IMR-90 (cell line): Measurements from ENCODE around the gene IFRD1. TPM values are rescaled to one million over a fixed set of nuclear protein-coding genes. Genes with fewer than 3 reads are reported as not detected.

ENCODE experiments used
- ATAC-seq: fragments of 200-7000 bp; cut with Tn5 transposase; 2 replicates; pipeline ENCODE4 v1.9.1; 2020; ENCODE audit warnings: low read depth, mild to moderate bottlenecking, moderate library complexity
- BruUV-seq: library from RNA; stranded (reverse); fragments of 400-500 nt; replicated peaks from 2 replicates; lab custom pipeline; 2021; lab: Mats Ljungman, UMichigan
- CTCF ChIA-PET: fragments of 300-600 bp; formaldehyde crosslinking; extraction: SDS; loops from one replicate; lab custom pipeline; 2021; ENCODE audit warnings: antibody characterized with exemption; lab: Yijun Ruan, JAX
- POLR2A ChIA-PET: fragments of 300-600 bp; sonication (Branson Sonifier 250); formaldehyde crosslinking; loops from one replicate; lab custom pipeline; 2022; ENCODE audit warnings: antibody characterized with exemption; ENCODE audit not compliant: unreplicated experiment; lab: Charles Lee
- DNase-seq: peaks from one replicate; pipeline ENCODE4 v3.0.0; 2013
- H2AFZ ChIP-seq: replicated peaks from 2 replicates; pipeline ENCODE3; 2013; ENCODE audit warnings: low read length, mild to moderate bottlenecking; ENCODE audit not compliant: poor library complexity
- H2AK5ac ChIP-seq: 2 replicates; pipeline ENCODE4 v1.6.1; 2013; ENCODE audit warnings: low read depth, low read length, inconsistent platforms
- H2AK9ac ChIP-seq: replicated peaks from 2 replicates; pipeline ENCODE3; 2013; ENCODE audit warnings: mild to moderate bottlenecking, low read depth, low read length, moderate library complexity; ENCODE audit not compliant: poor library complexity
- H2BK120ac ChIP-seq: 2 replicates; pipeline ENCODE4 v1.6.1; 2013; ENCODE audit warnings: low read depth, low read length, inconsistent platforms
- H2BK15ac ChIP-seq: 3 replicates; pipeline ENCODE4 v1.6.1; 2013; ENCODE audit warnings: low read depth, low read length, inconsistent platforms
- H2BK20ac ChIP-seq: 2 replicates; pipeline ENCODE4 v1.6.1; 2013; ENCODE audit warnings: low read depth, mild to moderate bottlenecking, inconsistent platforms, low read length, moderate library complexity
- H2BK5ac ChIP-seq: 2 replicates; pipeline ENCODE4 v1.6.1; 2013; ENCODE audit warnings: mild to moderate bottlenecking, low read depth, low read length, inconsistent platforms; ENCODE audit not compliant: poor library complexity, severe bottlenecking
- H3K14ac ChIP-seq: replicated peaks from 2 replicates; pipeline ENCODE4 v1.6.1; 2013; ENCODE audit warnings: low read depth, low read length, inconsistent platforms
- H3K18ac ChIP-seq: 2 replicates; pipeline ENCODE4 v1.6.1; 2013; ENCODE audit warnings: low read depth, low read length, control low read depth
- H3K23ac ChIP-seq: 2 replicates; pipeline ENCODE4 v1.6.1; 2013; ENCODE audit warnings: low read depth, low read length, inconsistent platforms
- H3K27ac ChIP-seq: 2 replicates; pipeline ENCODE4 v1.5.1; 2013; ENCODE audit warnings: mild to moderate bottlenecking, control low read depth, low read length; ENCODE audit not compliant: insufficient read depth
- H3K27me3 ChIP-seq: 2 replicates; pipeline ENCODE4 v1.6.1; 2013; ENCODE audit warnings: low read length; ENCODE audit not compliant: control insufficient read depth, insufficient read depth
- H3K36me3 ChIP-seq: 2 replicates; pipeline ENCODE4 v1.6.1; 2013; ENCODE audit warnings: low read length, mixed read lengths; ENCODE audit not compliant: control insufficient read depth, insufficient read depth
- H3K4ac ChIP-seq: 2 replicates; pipeline ENCODE4 v1.6.1; 2013; ENCODE audit warnings: low read depth, low read length, inconsistent platforms
- H3K4me1 ChIP-seq: 2 replicates; pipeline ENCODE4 v1.6.1; 2013; ENCODE audit warnings: low read length, mixed read lengths; ENCODE audit not compliant: control insufficient read depth, insufficient read depth
- H3K4me2 ChIP-seq: 2 replicates; pipeline ENCODE4 v1.6.1; 2013; ENCODE audit warnings: low read depth, mild to moderate bottlenecking, control low read depth, low read length, moderate library complexity
- H3K4me3 ChIP-seq: 2 replicates; pipeline ENCODE4 v1.5.1; 2013; ENCODE audit warnings: low read depth, mild to moderate bottlenecking, control low read depth, low read length, moderate library complexity; ENCODE audit not compliant: insufficient read depth
- H3K56ac ChIP-seq: 2 replicates; pipeline ENCODE4 v1.6.1; 2013; ENCODE audit warnings: low read length, inconsistent platforms; ENCODE audit not compliant: insufficient read depth; ENCODE audit errors: extremely low read depth
- H3K79me1 ChIP-seq, 2 experiments: 2 replicates each; pipeline ENCODE4 v1.6.1; 2013; ENCODE audit warnings: low read length in 2 of 2, inconsistent platforms in 1 of 2, low read depth in 1 of 2
- H3K9ac ChIP-seq: 2 replicates; pipeline ENCODE4 v1.6.1; 2013; ENCODE audit warnings: low read depth, low read length, control low read depth
- H3K9me1 ChIP-seq: 2 replicates; pipeline ENCODE4 v1.6.1; 2013; ENCODE audit warnings: low read length, inconsistent platforms; ENCODE audit not compliant: insufficient read depth
- H3K9me3 ChIP-seq: 2 replicates; pipeline ENCODE4 v1.6.1; 2013; ENCODE audit warnings: low read length; ENCODE audit not compliant: control insufficient read depth, insufficient read depth
- H4K20me1 ChIP-seq: 2 replicates; pipeline ENCODE4 v1.6.1; 2013; ENCODE audit warnings: low read length, inconsistent platforms; ENCODE audit not compliant: insufficient read depth
- H4K5ac ChIP-seq: 2 replicates; pipeline ENCODE4 v1.6.1; 2013; ENCODE audit warnings: mild to moderate bottlenecking, low read depth, low read length, control low read depth
- H4K8ac ChIP-seq, 2 experiments: 2 replicates each; pipeline ENCODE4 v1.6.1; 2013; ENCODE audit warnings: low read depth in 2 of 2, low read length in 2 of 2, control low read depth in 1 of 2, inconsistent platforms in 1 of 2
- H4K91ac ChIP-seq: 2 replicates; pipeline ENCODE4 v1.6.1; 2013; ENCODE audit warnings: low read depth, low read length, inconsistent platforms; ENCODE audit not compliant: insufficient read depth
- BHLHE40 ChIP-seq: fragments of 150-350 bp; IDR thresholded peaks from 2 replicates; pipeline ENCODE4 v1.6.1; 2016; ENCODE audit warnings: mild to moderate bottlenecking, low read depth, low read length
- CEBPB ChIP-seq: IDR thresholded peaks from 2 replicates; pipeline ENCODE4 v1.6.1; 2012; ENCODE audit warnings: low read depth, low read length, improper control_type of control experiment
- CHD1 ChIP-seq: IDR thresholded peaks from 2 replicates; pipeline ENCODE4 v1.6.1; 2012; ENCODE audit warnings: low read depth, low read length, improper control_type of control experiment
- FOS ChIP-seq: fragments of 150-350 bp; IDR thresholded peaks from 2 replicates; pipeline ENCODE4 v1.6.1; 2016; ENCODE audit warnings: low read depth, low read length
- MAFK ChIP-seq: IDR thresholded peaks from 2 replicates; pipeline ENCODE4 v1.6.1; 2012; ENCODE audit warnings: low read depth, low read length, improper control_type of control experiment
- MXI1 ChIP-seq: IDR thresholded peaks from 2 replicates; pipeline ENCODE4 v1.6.1; 2012; ENCODE audit warnings: low read depth, mild to moderate bottlenecking, low read length, moderate library complexity, borderline replicate concordance
- NFE2L2 ChIP-seq: fragments of 150-350 bp; IDR thresholded peaks from 2 replicates; pipeline ENCODE4 v1.6.1; 2016; ENCODE audit warnings: low read depth, mild to moderate bottlenecking, low read length
- RAD21 ChIP-seq: IDR thresholded peaks from 2 replicates; pipeline ENCODE4 v1.6.1; 2012; ENCODE audit warnings: low read length, improper control_type of control experiment
- RFX5 ChIP-seq: IDR thresholded peaks from 2 replicates; pipeline ENCODE4 v1.8.0; 2012; ENCODE audit warnings: low read depth, mild to moderate bottlenecking, low read length, moderate library complexity
- SMC3 ChIP-seq: fragments of 150-350 bp; IDR thresholded peaks from 2 replicates; pipeline ENCODE4 v1.6.1; 2016; ENCODE audit warnings: low read depth, mild to moderate bottlenecking, antibody characterized with exemption, low read length, moderate library complexity
- WGBS, 2 experiments: methylation state at CpG; one replicate each; pipeline versions ENCODE4 v1.1.5 to v1.1.7; 2013; ENCODE audit warnings: missing lambda C conversion rate in 2 of 2; ENCODE audit not compliant: insufficient read length in 1 of 2; ENCODE audit errors: extremely low coverage in 2 of 2; 5-methylcytosine and 5-hydroxymethylcytosine counted together
- dilution Hi-C: fragments of 300-500 bp; cut with HindIII; formaldehyde crosslinking; loops from one replicate; pipeline ENCODE4 v1.14.3; 2018; ENCODE audit warnings: low sequenced_read_pairs; ENCODE audit not compliant: unreplicated experiment
- in situ Hi-C: fragments of 300-500 bp; cut with MboI; formaldehyde crosslinking; loops from 3 replicates; pipeline ENCODE4 v1.14.3; 2019; ENCODE audit warnings: low sequenced_read_pairs, inconsistent platforms, mixed read lengths
- intact Hi-C: fragments of 100-400 bp; cut with micrococcal nuclease; formaldehyde crosslinking; loops from 2 replicates; pipeline ENCODE4 v1.10.0; 2022
- polyA plus RNA-seq, 3 experiments: library from polyadenylated mRNA; depleted of rRNA; stranded (reverse); fragments of >200 nt; gene quantifications; 2 replicates each; pipeline ENCODE4 v1.2.3, GENCODE V29; 2012; ENCODE audit warnings: low replicate concordance in 1 of 3
- total RNA-seq: library from RNA; depleted of rRNA; stranded (reverse); fragments of >200 nt; gene quantifications from 2 replicates; pipeline ENCODE4 v1.2.3, GENCODE V29; 2012
- TF ChIP-seq, protein P1 (sequence below): fragments of 150-350 bp; IDR thresholded peaks from 2 replicates; pipeline ENCODE4 v1.6.1; 2016; ENCODE audit warnings: low read depth, mild to moderate bottlenecking, low read length, moderate library complexity, borderline replicate concordance
- TF ChIP-seq, protein P2 (sequence below): conservative IDR thresholded peaks from 2 replicates; pipeline ENCODE4 v1.5.1; 2012; ENCODE audit warnings: mild to moderate bottlenecking, low read depth, low read length, improper control_type of control experiment

IFRD1 gene
- total and polyA plus RNA-seq, 2 of the 4 experiments (the other 2 are of a cell fraction): 18.3 to 25.3 TPM

DNA sequence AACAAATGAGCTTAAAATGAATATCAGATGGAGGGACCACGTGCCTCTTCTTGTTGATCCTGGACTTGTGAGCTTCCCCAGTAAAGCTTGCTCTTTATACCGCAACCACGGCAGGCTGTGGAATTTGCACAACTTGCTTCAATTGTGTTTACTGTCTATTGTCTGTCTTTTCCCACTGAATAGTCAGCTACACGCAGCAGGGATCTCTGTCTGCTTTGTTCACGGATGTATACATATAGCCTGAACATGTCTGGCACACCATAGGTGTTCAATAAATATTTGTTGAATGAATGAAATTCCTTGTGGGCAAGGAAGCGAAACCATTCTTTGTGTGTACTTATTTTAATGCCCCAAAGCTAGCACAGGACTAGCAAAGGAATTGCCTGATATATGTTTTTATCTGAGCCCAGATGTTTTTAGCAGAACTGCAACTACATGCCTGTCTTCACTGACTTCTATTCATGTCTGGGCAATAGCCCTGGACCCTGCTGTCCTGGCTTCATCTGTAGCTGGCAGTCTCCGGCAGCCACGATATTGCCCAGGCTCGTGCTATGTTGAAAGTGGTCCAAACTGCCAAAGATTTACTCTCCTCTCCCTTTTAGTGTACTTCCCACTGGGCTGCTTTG, 29.9 kb upstream of the IFRD1 start (continued):
- TF ChIP-seq SMC3: no peak

DNA sequence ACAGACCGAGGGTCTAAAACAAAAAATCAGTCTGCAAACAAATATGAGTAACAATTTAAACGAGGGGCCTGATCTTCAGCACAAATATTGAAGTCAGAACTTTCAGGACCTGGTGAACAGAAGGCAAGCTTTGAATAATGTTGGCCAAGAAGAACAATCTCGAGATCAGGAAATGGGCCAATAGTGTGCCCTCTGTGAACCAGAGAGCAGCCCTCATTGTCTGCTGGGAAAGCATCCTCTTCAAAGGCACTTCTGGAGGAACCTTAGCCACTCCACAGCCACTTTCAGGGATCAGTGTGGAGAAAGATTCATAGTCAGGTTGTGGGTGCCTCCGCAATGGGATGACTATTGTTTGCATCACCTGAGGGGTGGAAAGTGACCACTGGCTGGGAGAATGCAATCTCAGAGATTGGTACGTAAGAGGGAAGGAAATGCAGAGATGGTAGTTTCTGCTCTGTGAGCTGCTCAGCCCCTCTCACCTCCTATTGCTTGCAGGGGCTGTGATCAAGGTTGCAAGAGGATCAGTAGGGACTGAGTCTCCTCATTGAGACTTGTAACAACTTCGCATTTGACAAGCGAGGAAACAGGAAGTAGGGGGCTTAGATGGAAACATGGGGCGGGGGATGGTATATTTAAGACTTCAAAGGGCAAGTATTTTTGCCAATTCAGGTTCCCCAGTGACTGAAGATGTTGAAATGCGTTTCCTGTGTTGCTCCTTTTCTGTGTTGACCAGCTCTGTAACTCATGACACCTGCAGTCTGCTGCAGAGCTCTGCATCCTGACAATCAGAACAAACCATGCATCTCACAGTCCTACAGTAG, 28.4 kb upstream of the IFRD1 start:
- H3K36me3 ChIP-seq: no peaks in the 10 kb centered on the region
- 0 out of 2 replicates have a peak overlapping the region, but pooled peaks have one; percentile 6 for H4K5ac ChIP-seq
- H3K23ac ChIP-seq: no peak overlapping the region
- no peak overlapping the region for H3K56ac ChIP-seq
- H4K91ac ChIP-seq: peak overlapping the region; percentile 56; the same call in 1 of the 2 replicates
- no peaks in the 10 kb centered on the region for H4K20me1 ChIP-seq
- no peak overlapping the region for H3K4me3 ChIP-seq
- peaks cover 8% of the 10 kb centered on the region for H3K4me1 ChIP-seq
- H3K18ac ChIP-seq: no peak overlapping the region
- peak overlapping the region; percentile 61 for H2BK120ac ChIP-seq
- H3K9ac ChIP-seq: no peak overlapping the region
- H2BK20ac ChIP-seq: 0 out of 2 replicates have a peak overlapping the region, but pooled peaks have one; percentile 54
- H3K4me2 ChIP-seq: no peak overlapping the region
- no peak overlapping the region for H3K27ac ChIP-seq
- H3K27me3 ChIP-seq: no peaks in the 10 kb centered on the region
- no peak overlapping the region for H2AK9ac ChIP-seq
- CTCF ChIA-PET: no interaction called here
- peak overlapping the region; percentile 28; the same call in 1 of the 2 replicates for H2AK5ac ChIP-seq
- H4K8ac ChIP-seq: no peak overlapping the region; a peak in 1 of 4 replicates
- H3K9me3 ChIP-seq: no peaks in the 10 kb centered on the region
- peak overlapping the region; percentile 71; the same call in 2 of the 3 replicates for H2BK15ac ChIP-seq
- DNase-seq: no peak
- no peaks in the 10 kb centered on the region for H3K79me1 ChIP-seq
- no TSS peak for BruUV-seq
- WGBS, 2 experiments: 71% methylated on average over 1 of the region's 9 CpGs; no CpG with 5 or more reads in 1 of the 2 experiments
- H2AFZ ChIP-seq: no peak overlapping the region
- H3K9me1 ChIP-seq: peaks cover 15% of the 10 kb centered on the region
- 0 out of 2 replicates have a peak overlapping the region, but pooled peaks have one; percentile 45 for H3K14ac ChIP-seq
- dilution Hi-C loops (no loop called here), intact Hi-C loops (no loop called here), in situ Hi-C loops (no loop called here)
- no peak overlapping the region for H2BK5ac ChIP-seq
- no peak for ATAC-seq
- POLR2A ChIA-PET: no interaction called here
- peak overlapping the region; percentile 10; the same call in 1 of the 2 replicates for H3K4ac ChIP-seq
- TF ChIP-seq CEBPB (no peak), FOS (no peak), RAD21 (no peak), MXI1 (no peak), SMC3 (no peak), NFE2L2 (no peak), BHLHE40 (no peak), MAFK (no peak), CHD1 (no peak), RFX5 (no peak)
- TF ChIP-seq, protein P1, sequence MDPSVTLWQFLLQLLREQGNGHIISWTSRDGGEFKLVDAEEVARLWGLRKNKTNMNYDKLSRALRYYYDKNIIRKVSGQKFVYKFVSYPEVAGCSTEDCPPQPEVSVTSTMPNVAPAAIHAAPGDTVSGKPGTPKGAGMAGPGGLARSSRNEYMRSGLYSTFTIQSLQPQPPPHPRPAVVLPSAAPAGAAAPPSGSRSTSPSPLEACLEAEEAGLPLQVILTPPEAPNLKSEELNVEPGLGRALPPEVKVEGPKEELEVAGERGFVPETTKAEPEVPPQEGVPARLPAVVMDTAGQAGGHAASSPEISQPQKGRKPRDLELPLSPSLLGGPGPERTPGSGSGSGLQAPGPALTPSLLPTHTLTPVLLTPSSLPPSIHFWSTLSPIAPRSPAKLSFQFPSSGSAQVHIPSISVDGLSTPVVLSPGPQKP: no peak
- TF ChIP-seq, protein P2, sequence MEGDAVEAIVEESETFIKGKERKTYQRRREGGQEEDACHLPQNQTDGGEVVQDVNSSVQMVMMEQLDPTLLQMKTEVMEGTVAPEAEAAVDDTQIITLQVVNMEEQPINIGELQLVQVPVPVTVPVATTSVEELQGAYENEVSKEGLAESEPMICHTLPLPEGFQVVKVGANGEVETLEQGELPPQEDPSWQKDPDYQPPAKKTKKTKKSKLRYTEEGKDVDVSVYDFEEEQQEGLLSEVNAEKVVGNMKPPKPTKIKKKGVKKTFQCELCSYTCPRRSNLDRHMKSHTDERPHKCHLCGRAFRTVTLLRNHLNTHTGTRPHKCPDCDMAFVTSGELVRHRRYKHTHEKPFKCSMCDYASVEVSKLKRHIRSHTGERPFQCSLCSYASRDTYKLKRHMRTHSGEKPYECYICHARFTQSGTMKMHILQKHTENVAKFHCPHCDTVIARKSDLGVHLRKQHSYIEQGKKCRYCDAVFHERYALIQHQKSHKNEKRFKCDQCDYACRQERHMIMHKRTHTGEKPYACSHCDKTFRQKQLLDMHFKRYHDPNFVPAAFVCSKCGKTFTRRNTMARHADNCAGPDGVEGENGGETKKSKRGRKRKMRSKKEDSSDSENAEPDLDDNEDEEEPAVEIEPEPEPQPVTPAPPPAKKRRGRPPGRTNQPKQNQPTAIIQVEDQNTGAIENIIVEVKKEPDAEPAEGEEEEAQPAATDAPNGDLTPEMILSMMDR: no peak
